Keratinocyte (primary cell): Measurements from ENCODE around the gene GGT7.

Experiments
- CTCF ChIP-seq, 3 experiments: IDR thresholded peaks in 1 of 3; conservative IDR thresholded peaks in 1 of 3; optimal IDR thresholded peaks in 1 of 3; 2 replicates in 2 of 3; 3 replicates in 1 of 3; pipeline versions ENCODE3 to v1.5.1; 2011; ENCODE audit warnings: low read length in 3 of 3, mild to moderate bottlenecking in 3 of 3, moderate library complexity in 2 of 3, control low read depth in 1 of 3, inconsistent platforms in 1 of 3; ENCODE audit not compliant: insufficient read depth in 2 of 3; ENCODE audit errors: extremely low read depth in 1 of 3
- EZH2 ChIP-seq: IDR thresholded peaks from one replicate; pipeline ENCODE4 v1.6.1; 2012; ENCODE audit warnings: inconsistent platforms, mild to moderate bottlenecking, low read length, moderate library complexity

- no peak for TF ChIP-seq CTCF (optimal IDR thresholded peaks at IDR 0.05 in 1 of 3, IDR thresholded peaks at IDR 0.05 in 1 of 3, conservative IDR thresholded peaks at IDR 0.05 in 1 of 3; ENCODE audit: extremely low read depth in 1 of 3, insufficient read depth in 2 of 3, low read length in 3 of 3)
- TF ChIP-seq EZH2, result no peak
Observed at GRCh38 chr20:34915749-34916455, 43.2 kb upstream of the GGT7 start.
